ENCODE data around the gene LDB1.

LDB1 gene

DNA sequence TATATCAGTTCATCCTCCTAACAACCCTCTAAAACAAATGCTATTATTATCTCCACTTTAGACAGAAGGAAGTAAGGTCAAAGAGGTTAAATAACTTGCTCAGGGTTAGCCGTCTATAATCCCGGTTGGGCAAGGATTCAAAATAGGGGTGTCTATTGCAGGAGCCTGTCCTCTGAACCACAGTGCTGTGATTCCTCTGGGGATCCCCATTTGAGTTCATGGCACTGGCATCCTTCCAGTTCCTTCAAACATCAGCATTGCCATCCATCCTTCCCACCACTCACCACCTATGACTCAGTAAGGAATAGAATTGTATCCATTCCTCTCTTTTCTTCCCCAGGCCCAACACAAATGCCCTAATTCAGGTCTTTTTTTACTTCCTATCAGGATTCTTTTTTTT is 29.4 kb downstream of the LDB1 start:
- no peak for TF ChIP-seq ZFX (IDR thresholded peaks at IDR 0.05; ENCODE audit: borderline replicate concordance)
- TF ChIP-seq, protein P1, sequence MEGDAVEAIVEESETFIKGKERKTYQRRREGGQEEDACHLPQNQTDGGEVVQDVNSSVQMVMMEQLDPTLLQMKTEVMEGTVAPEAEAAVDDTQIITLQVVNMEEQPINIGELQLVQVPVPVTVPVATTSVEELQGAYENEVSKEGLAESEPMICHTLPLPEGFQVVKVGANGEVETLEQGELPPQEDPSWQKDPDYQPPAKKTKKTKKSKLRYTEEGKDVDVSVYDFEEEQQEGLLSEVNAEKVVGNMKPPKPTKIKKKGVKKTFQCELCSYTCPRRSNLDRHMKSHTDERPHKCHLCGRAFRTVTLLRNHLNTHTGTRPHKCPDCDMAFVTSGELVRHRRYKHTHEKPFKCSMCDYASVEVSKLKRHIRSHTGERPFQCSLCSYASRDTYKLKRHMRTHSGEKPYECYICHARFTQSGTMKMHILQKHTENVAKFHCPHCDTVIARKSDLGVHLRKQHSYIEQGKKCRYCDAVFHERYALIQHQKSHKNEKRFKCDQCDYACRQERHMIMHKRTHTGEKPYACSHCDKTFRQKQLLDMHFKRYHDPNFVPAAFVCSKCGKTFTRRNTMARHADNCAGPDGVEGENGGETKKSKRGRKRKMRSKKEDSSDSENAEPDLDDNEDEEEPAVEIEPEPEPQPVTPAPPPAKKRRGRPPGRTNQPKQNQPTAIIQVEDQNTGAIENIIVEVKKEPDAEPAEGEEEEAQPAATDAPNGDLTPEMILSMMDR (IDR thresholded peaks at IDR 0.05), result no peak
- H3K27ac ChIP-seq, result no peak overlapping the region

DNA sequence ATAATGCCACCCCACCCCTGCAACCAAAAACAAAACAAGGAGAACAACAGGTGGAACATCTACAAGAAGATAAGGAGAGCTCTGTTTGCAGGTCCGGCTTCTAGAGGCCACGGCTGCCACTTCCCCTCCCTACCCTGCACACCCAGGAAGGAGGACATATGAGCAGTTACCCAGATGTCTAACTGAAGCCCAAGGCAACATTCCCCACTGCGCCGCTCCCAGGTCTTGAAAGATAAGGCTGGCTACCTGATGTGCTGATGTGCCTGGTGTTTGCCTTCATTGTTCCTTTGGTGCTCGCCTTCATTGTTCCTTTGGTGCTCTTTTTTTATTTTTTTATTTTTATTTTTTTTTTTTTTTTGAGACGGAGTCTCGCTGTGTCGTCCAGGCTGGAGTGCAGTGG is 34.0 kb downstream of the LDB1 start:
- TF ChIP-seq ZFX (IDR thresholded peaks at IDR 0.05; ENCODE audit: borderline replicate concordance), result no peak
- TF ChIP-seq, protein P1 (IDR thresholded peaks at IDR 0.05), result no peak
- no peak overlapping the region for H3K27ac ChIP-seq

DNA sequence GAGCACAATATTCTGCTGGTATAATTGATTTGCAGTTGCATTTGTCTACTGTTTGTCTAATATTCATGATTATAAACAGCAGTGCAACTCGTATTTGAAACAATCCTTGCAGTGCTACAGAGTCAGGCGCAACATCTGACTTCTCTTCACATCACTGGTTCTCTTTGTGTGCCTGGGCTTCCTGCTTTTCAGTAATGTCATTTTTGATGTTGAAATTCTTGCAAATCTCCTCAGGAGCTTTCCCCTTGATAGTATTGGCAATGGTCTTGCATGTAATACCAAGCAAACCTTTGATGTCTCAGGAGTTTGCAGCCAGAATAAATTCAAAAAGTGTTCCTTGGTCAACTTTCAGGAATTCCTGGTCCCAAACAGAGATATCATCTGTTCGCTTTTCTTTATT is 34.8 kb downstream of the LDB1 start:
- no peak for TF ChIP-seq ZFX (IDR thresholded peaks at IDR 0.05; ENCODE audit: borderline replicate concordance)
- no peak overlapping the region for H3K27ac ChIP-seq

DNA sequence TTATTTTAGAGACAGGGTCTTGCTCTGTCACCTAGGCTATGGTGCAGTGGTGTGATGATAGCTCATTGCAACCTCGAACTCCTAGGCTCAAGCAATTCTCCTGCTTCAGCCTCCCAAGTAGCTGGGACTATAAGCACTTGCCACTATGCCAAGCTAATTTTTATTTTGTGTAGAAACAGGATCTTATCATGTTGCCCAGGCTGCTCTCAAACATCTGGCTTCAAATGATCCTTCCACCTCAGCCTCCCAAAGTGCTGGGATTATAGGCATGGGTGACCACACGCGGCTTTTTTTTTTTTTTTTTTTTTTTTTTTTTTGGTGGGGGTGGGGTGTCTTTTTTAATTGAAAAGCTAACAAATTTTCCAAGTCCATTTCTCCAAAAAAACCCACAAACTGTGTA is 36.6 kb downstream of the LDB1 start:
- TF ChIP-seq, protein P1 (IDR thresholded peaks at IDR 0.05), result no peak
- TF ChIP-seq ZFX (IDR thresholded peaks at IDR 0.05; ENCODE audit: borderline replicate concordance), result no peak
- H3K27ac ChIP-seq, result no peak overlapping the region

DNA sequence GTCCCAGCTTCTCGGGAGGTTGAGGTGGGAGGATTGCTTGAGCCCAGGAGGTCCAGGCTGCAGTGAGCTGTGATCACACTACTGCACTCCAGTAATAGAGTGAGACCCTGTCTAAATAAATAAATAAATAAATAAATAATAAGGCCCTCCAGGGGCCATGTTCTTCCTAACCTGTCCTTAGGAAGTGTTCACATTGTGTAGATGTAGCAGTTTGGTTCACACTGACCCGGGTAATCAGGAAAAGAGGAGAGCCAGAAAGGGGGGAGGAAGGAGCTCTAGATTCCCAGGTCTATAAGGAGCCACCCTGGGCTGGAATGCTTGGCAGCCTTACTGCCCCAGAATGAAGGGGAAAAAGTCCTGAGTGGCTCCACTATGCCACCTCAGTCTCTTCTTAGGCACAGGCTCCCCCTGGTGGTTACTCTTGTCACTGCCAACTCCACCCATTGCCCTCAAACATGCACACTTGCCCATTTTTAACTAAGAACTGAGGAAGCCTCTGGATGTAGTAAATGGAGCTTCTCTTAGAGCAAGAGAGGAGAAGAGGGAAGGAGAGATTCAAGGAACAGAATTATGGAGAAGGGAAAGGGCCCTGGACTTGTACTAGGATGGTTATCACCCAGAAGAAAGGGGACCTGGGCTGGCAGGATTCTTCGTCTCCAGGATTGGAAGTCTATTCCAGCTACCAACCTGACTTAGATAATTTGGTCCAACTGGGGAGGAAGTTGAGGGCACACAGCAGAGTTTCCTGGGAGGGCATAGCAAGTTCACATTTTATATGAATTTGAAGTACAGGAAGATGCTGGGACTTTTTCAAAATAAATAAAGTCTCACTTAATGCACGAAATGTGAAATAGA is 47.3 kb downstream of the LDB1 start:
- no peak for TF ChIP-seq ZFX (IDR thresholded peaks at IDR 0.05; ENCODE audit: borderline replicate concordance)
- TF ChIP-seq, protein P1 (IDR thresholded peaks at IDR 0.05), result peak; percentile 95
- no peak overlapping the region for H3K27ac ChIP-seq

DNA sequence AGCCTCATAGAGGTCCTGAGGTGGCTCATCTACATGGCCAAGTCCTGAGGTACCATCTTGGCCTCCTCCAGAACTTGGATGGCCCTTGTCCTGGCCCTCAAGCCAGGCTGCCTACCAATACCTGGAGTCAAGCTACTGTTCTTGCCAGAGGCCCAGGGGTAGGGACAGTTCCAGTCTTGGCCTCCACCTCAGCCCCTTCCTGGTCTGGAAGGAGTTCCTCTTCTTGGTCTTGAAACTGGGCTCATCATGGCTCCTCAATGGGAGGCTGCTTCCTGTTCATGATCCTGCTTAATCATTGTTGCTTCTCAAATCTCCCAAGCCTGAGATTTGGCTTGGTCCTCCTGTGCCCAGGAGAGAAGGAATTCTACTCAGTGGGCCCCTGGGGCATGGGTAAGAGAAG is 51.1 kb downstream of the LDB1 start:
- TF ChIP-seq, protein P1 (IDR thresholded peaks at IDR 0.05), result no peak
- no peak for TF ChIP-seq ZFX (IDR thresholded peaks at IDR 0.05; ENCODE audit: borderline replicate concordance)

DNA sequence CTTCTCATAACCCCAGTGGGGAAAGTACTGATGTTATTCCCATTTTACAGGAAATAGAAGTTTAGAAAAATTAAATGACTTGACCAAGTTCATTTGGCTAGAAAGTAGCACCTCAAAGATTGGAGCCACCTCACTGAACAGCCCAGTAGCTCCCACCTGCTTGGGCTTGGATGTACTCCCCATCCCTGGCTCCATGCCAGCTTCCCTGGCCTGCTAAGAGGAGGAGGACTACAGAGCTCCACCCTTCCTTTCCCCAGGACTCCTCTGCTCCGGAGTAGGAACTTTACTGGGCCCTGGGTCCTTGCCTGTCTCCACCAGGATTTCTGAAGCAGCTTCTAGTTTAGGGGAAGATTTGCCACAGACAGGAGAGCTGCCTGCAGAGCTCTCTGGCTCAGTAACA is 52.0 kb downstream of the LDB1 start:
- TF ChIP-seq, protein P1 (IDR thresholded peaks at IDR 0.05), result no peak
- no peak for TF ChIP-seq ZFX (IDR thresholded peaks at IDR 0.05; ENCODE audit: borderline replicate concordance)
- H3K27ac ChIP-seq, result no peak overlapping the region

More for the DNA sequence above, 51.1 kb downstream of the LDB1 start:
- no peak overlapping the region for H3K27ac ChIP-seq

Data from 22Rv1 (cell line).